Measurements from ENCODE around the gene BUB3.
"Not testable (repeated sequence)": the region's sequence is repeated elsewhere in the genome, so short reads cannot be mapped to it uniquely, and the experiment has no call there.

- TF ChIP-seq EZH2 (IDR thresholded peaks at IDR 0.05; ENCODE audit: insufficient read depth, poor library complexity, severe bottlenecking); EZH2phosphoT487 (IDR thresholded peaks at IDR 0.05; ENCODE audit: insufficient read depth, low read depth): not testable (repeated sequence)
Measured at GRCh38 chr10:123178390-123178789, 24.2 kb downstream of the BUB3 start.
